Right cardiac atrium (tissue), 5 donors: ENCODE measurements around the gene SLC31A2. TPM values are rescaled to one million over a fixed set of nuclear protein-coding genes. Genes with fewer than 3 reads are reported as not detected.
A peak's percentile ranks its signal among the peaks of the same experiment; 100 is the strongest.
"Not testable (repeated sequence)": the region's sequence is repeated elsewhere in the genome, so short reads cannot be mapped to it uniquely, and the experiment has no call there.

Experiments
- ATAC-seq, 2 donors: fragments of 200-7000 bp; cut with Tn5 transposase; one replicate each; pipeline versions ENCODE4 v1.8.0 to v1.9.1; 2020; ENCODE audit warnings: moderate library complexity in 2 of 2, mild to moderate bottlenecking in 1 of 2
- DNase-seq, 3 donors: peaks; one replicate each; pipeline ENCODE4 v3.0.0-alpha.2; 2020
- H3K27ac ChIP-seq: one replicate; pipeline ENCODE4 v1.5.1; 2013; ENCODE audit warnings: mild to moderate bottlenecking, low read length, control low read depth, moderate library complexity
- H3K27me3 ChIP-seq: one replicate; pipeline ENCODE4 v1.6.1; 2013; ENCODE audit not compliant: control insufficient read depth, insufficient read depth
- H3K4me1 ChIP-seq: one replicate; pipeline ENCODE4 v1.6.1; 2013; ENCODE audit warnings: low read length; ENCODE audit not compliant: control insufficient read depth, insufficient read depth
- H3K4me3 ChIP-seq: one replicate; pipeline ENCODE4 v1.5.1; 2013; ENCODE audit warnings: low read length, control low read depth
- H3K9me3 ChIP-seq: one replicate; pipeline ENCODE4 v1.6.1; 2013; ENCODE audit warnings: low read length; ENCODE audit not compliant: control insufficient read depth
- WGBS: extraction: QIAGEN DNeasy Blood & Tissue Kit; methylation state at CpG from one replicate; pipeline ENCODE4 v1.1.7; 2013; 5-methylcytosine and 5-hydroxymethylcytosine counted together
- intact Hi-C, 4 donors: fragments of 100-400 bp; cut with DNase I; formaldehyde crosslinking; loops; one replicate each; pipeline versions ENCODE4 v1.11.0 to v1.14.0; 2022 to 2023
- long read RNA-seq, 4 donors: library from polyadenylated mRNA; unstranded; transcript quantifications; one replicate each; pipeline ENCODE4 v2.0.0, GENCODE V29; 2020 to 2021
- polyA plus RNA-seq: library from polyadenylated mRNA; stranded (reverse); fragments of 200-250 nt; gene quantifications from one replicate; pipeline ENCODE4 v1.2.3, GENCODE V29; 2013
- total RNA-seq, 4 donors: library from RNA; stranded (reverse); fragmentation: NEBNext Ultra II Directional; extraction: Animal tissue kit (Norgen Biotek cat#: 25700); gene quantifications; one replicate each; pipeline ENCODE4 v1.2.1, GENCODE V29; 2021
- donor health status: healthy with polysubstance abuse.
- donor health status: DM: no; HTN: yes; CAD: no.
- donor health status: DM: no; HTN: no; CAD: no.
- donor health status: DM: no; HTN: yes; CAD: no; lungs with severe emphysema.
- donor health status: DM: yes; HTN: yes; CAD: no.

The SLC31A2 gene
- 10 to 100 TPM in 3 of 4 donors, 1 to 10 TPM in 1; 8.8 to 10.9 (median 10.1) TPM for total RNA-seq
- 11.4 TPM for polyA plus RNA-seq
- long read RNA-seq, donor 1, transcript SLC31A2-201 (4 exons, 1,785 nt): major isoform, 26 of 28 reads
- long read RNA-seq, donor 1, partial matches to known transcripts: 0 of 28 reads
- long read RNA-seq, donor 1, other reads (novel, unspliced or antisense): 2 of 28 reads
- long read RNA-seq, donor 2, transcript SLC31A2-201 (4 exons, 1,785 nt): major isoform, 10 of 11 reads
- long read RNA-seq, donor 2, partial matches to known transcripts: 1 of 11 reads
- long read RNA-seq, donor 2, other reads (novel, unspliced or antisense): 0 of 11 reads
- long read RNA-seq, donor 3, transcript SLC31A2-201 (4 exons, 1,785 nt): major isoform, 47 of 51 reads
- long read RNA-seq, donor 3, partial matches to known transcripts: 0 of 51 reads
- long read RNA-seq, donor 3, other reads (novel, unspliced or antisense): 4 of 51 reads
- long read RNA-seq, donor 4, transcript SLC31A2-201 (4 exons, 1,785 nt): major isoform, 16 of 17 reads
- long read RNA-seq, donor 4, partial matches to known transcripts: 1 of 17 reads
- long read RNA-seq, donor 4, other reads (novel, unspliced or antisense): 0 of 17 reads

DNA sequence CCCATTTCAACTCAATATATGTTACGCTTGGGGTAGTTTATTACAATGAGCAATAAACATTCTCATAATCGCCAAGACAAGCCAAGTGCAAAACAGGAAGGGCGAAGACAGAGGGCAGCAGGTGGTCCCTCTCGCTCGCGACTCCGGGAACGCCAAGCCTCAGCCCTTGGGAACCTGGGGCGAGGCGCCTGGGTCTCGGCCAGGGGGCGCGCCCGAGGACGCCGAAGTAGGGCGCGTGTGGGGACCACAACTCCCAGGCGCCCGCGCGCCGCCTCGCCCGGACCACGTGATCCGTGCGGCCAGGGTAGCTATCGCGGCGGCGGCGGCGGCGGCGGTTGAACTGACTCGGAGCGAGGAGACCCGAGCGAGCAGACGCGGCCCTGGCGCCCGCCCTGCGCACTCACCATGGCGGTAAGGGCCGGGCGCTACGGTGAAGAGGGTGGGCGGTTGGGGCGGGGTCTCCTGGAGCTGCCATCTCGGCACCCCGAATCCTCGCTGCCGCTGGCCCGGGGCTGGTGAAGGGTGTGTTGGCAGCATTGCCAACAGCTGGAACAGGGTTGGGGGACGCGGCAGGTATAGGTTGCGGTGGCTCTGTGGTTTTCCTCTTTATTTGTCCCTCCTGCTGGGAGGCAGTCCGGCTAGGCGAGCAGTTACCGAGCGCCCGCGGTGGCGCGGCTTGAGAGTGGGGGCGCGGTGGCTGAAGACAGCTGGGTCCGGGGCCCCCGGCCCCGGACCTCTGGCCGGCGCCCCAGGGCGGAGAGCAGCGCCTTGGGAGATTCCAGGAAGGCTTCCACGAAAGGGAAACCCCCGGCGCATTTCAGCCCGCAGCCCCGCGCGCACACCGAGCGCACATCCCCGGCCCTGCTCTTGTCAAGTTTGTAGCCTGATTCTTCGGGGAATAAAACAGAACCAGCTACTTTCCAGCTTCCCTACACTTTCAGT, at the start of gene SLC31A2:
SLC31A2 (plus strand) TSS at position 338 of the 942 bp plus-strand sequence; CDS start at position 406, 68 bp downstream.
- Histone ChIP-seq H3K4me3 (peak within 1 kb of the TSS; percentile 81), H3K27me3 (no peaks in the 10 kb centered on the region), H3K4me1 (peaks cover 4% of the 10 kb centered on the region), H3K9me3 (no peaks in the 10 kb centered on the region), H3K27ac (peak within 1 kb of the TSS; percentile 10)
- intact Hi-C loops: no loop called here
- peak; percentile 92 to 97 (median 96) for DNase-seq
- ATAC-seq: peak; percentile 96 to 97
- 1% methylated on average over 87 of the region's 87 CpGs for WGBS

GRCh38 chr9:113105345-113105744, 45.5 kb upstream of the SLC31A2 start:
- DNase-seq, intact Hi-C loops, ATAC-seq, H3K9me3 ChIP-seq, H3K4me1 ChIP-seq, H3K27ac ChIP-seq, H3K27me3 ChIP-seq, H3K4me3 ChIP-seq: not testable (repeated sequence)
- WGBS: no CpG with 5 or more reads among the region's 6 CpGs

DNA sequence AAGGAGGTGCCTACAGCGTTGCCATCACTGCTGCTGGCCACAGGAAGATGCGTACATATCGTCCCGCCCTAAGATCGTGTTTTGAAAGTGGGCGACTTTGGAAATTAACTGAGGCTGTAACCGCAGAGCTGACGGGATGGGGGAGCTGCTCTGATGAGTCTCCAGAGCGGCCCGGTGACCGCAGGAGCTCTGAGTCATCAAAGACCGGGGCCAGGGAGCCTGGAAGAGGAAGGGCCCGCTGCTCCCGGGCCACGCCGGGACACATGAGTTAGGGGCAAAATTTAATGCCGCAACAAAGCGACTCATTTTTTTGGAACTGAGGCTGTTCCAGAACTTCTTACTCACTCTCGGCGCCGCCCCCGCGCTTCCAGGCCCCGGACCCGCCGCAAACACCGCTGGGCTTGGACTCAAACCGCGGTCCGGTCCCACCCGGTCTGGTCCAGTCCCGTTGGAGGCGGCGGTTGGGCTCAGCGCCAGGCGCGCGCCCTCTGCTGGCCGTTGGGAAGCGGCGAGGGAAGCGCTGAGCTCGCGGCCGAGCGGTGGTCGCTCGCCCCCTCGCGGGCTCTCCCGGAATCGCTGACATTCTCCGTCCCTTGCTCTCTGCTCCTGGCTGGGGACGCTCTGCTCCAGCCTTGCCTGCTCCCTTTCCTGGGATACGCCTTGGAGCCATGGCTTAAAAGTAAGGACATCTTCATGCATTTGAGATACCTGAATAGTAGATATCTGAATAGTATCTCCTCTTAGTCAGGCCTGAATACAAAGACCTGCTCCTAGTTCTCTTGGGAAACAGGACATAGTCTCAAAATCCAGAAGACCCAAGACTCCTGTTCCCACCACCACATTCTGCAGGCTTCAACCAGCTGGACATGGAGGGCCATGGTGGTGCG, 39.5 kb upstream of the SLC31A2 start:
- intact Hi-C loops: loop anchor here in 1 of 4 donors (5.0 kb wide), 1 partner anchor 189 kb away; no protein-coding TSS in a partner anchor
- not testable (repeated sequence) for H3K9me3 ChIP-seq, H3K4me3 ChIP-seq, H3K4me1 ChIP-seq, H3K27me3 ChIP-seq, H3K27ac ChIP-seq
- WGBS: 6% methylated on average over 10 of the region's 56 CpGs
- DNase-seq (peak in 1 of 3 donors; percentile 50), ATAC-seq (peak; percentile 82 to 86)

- ATAC-seq: peak; percentile 82 to 84
- intact Hi-C loops: loop anchor here in 1 of 4 donors (5.0 kb wide), 1 partner anchor 191 kb away; no protein-coding TSS in a partner anchor
- under 1% methylated on average over 8 of the region's 54 CpGs for WGBS
Observed at GRCh38 chr9:113112706-113113510, 37.9 kb upstream of the SLC31A2 start.

GRCh38 chr9:113118829-113119228, 32.0 kb upstream of the SLC31A2 start:
- WGBS: no CpG with 5 or more reads among the region's 6 CpGs
- H3K4me1 ChIP-seq, intact Hi-C loops, DNase-seq, H3K27me3 ChIP-seq, H3K4me3 ChIP-seq, H3K27ac ChIP-seq, H3K9me3 ChIP-seq, ATAC-seq: not testable (repeated sequence)

More at GRCh38 chr9:113112706-113113510, 37.9 kb upstream of the SLC31A2 start:
- DNase-seq, H3K4me3 ChIP-seq, H3K9me3 ChIP-seq, H3K27me3 ChIP-seq, H3K27ac ChIP-seq, H3K4me1 ChIP-seq: not testable (repeated sequence)

- peaks cover 1% of the 10 kb centered on the region for H3K4me1 ChIP-seq
- H3K4me3 ChIP-seq: no peak overlapping the region
- no peak overlapping the region for H3K27ac ChIP-seq
- WGBS: 73% methylated on average over 4 of the region's 4 CpGs
- H3K27me3 ChIP-seq: no peaks in the 10 kb centered on the region
- ATAC-seq (no peak), DNase-seq (no peak)
- intact Hi-C loops: no loop called here
- H3K9me3 ChIP-seq: no peaks in the 10 kb centered on the region
Observed at GRCh38 chr9:113125386-113126035, 25.3 kb upstream of the SLC31A2 start.

DNA sequence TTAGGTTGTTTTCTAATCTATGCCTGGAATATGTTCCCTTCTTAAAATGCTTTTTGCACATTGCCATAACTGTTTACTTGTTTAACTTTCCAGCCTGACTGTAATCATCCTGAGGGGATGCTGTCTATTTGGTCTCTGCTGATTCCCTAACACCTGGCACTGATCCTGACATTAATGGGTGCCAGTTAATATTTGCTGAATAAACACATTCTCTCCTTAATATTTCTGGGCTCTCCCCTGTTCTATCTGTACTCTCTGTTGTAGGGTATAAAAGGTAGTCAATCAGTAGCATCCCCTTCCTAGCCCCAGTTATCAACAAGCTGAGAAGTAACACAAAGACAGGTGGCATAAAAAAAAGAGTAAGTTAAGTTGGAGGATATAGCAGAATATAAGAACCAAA, 21.3 kb upstream of the SLC31A2 start:
- Histone ChIP-seq H3K9me3 (no peaks in the 10 kb centered on the region), H3K27ac (no peak overlapping the region), H3K4me3 (no peak overlapping the region), H3K27me3 (no peaks in the 10 kb centered on the region), H3K4me1 (peaks cover 1% of the 10 kb centered on the region)
- no peak for ATAC-seq
- no peak for DNase-seq
- intact Hi-C loops: no loop called here

- ATAC-seq (no peak), DNase-seq (no peak)
- WGBS: 57% methylated on average over 4 of the region's 4 CpGs
- peaks cover 1% of the 10 kb centered on the region for H3K4me1 ChIP-seq
- no peak overlapping the region for H3K4me3 ChIP-seq
- no peaks in the 10 kb centered on the region for H3K27me3 ChIP-seq
- intact Hi-C loops: no loop called here
- no peak overlapping the region for H3K27ac ChIP-seq
- H3K9me3 ChIP-seq: no peaks in the 10 kb centered on the region
Observed at GRCh38 chr9:113129884-113130283, 20.9 kb upstream of the SLC31A2 start.

DNA sequence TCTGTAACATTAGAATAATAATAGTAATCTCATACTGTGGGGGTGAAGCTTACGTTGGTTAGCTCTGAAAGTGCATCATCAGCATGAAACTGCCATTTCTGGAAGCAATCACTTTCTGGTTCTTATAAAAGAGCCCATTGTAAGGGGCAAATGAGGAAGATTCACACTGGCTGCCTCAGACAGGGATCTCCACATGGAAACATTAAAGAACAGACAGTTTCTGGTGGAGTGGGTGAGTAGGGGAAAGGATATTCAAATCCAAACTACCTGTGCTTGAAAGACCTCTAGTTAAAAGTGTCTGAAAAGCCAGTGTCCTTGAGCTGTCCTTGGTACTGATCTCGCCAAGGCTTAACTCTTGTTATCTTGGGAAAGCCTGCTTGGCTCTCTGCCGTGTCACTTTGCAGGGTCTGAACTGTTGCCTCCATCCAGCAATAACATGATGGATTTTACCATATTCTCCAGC, 19.1 kb upstream of the SLC31A2 start:
- Histone ChIP-seq H3K27ac (no peak overlapping the region), H3K27me3 (no peaks in the 10 kb centered on the region), H3K9me3 (no peaks in the 10 kb centered on the region), H3K4me3 (no peak overlapping the region), H3K4me1 (peaks cover 1% of the 10 kb centered on the region)
- intact Hi-C loops: no loop called here
- DNase-seq (no peak), ATAC-seq (no peak)
- 10% methylated on average over 3 of the region's 3 CpGs for WGBS
